ENCODE measurements around the gene RRAGC. TPM values are rescaled to one million over a fixed set of nuclear protein-coding genes. Genes with fewer than 3 reads are reported as not detected.
A peak's percentile ranks its signal among the peaks of the same experiment; 100 is the strongest.

Gene RRAGC
- total and polyA plus RNA-seq, 7 donors, result 18.2 to 38.8 (median 24.6) TPM

GRCh38 chr1:38806090-38806489, 53.5 kb downstream of the RRAGC start:
- intact Hi-C loops (cut with DNase I), result no loop called here
- no peak for DNase-seq
- H3K36me3 ChIP-seq, result no peaks in the 10 kb centered on the region
- no peak overlapping the region for H3K27ac ChIP-seq
- 90 to 95% methylated on average over 1 of the region's 1 CpG for WGBS, 2 donors
- no peak overlapping the region for H3K4me3 ChIP-seq
- H3K4me1 ChIP-seq, result peaks cover 0 to 11% (median 7%) of the 10 kb centered on the region in 4 donors
- TF ChIP-seq POLR2AphosphoS5 (IDR thresholded peaks at IDR 0.05) (no peak), CTCF (IDR thresholded peaks at IDR 0.05) (no peak), EP300 (IDR thresholded peaks at IDR 0.05) (no peak), POLR2A (IDR thresholded peaks at IDR 0.05) (no peak)
- H3K27me3 ChIP-seq, result peaks cover 12 to 88% (median 35%) of the 10 kb centered on the region in 3 donors
- H3K9me3 ChIP-seq, result no peaks in the 10 kb centered on the region

- no peak for TF ChIP-seq EP300 (IDR thresholded peaks at IDR 0.05)
- no peak for TF ChIP-seq POLR2A (IDR thresholded peaks at IDR 0.05)
- no peak for TF ChIP-seq POLR2AphosphoS5 (IDR thresholded peaks at IDR 0.05)
- TF ChIP-seq CTCF (IDR thresholded peaks at IDR 0.05), result no peak
- Histone ChIP-seq H3K4me1 (peaks cover 0 to 11% (median 7%) of the 10 kb centered on the region in 4 donors), H3K27ac (no peak overlapping the region), H3K27me3 (peaks cover 12 to 84% (median 35%) of the 10 kb centered on the region in 3 donors), H3K4me3 (no peak overlapping the region), H3K36me3 (no peaks in the 10 kb centered on the region), H3K9me3 (no peaks in the 10 kb centered on the region)
- DNase-seq, result no peak
- 55 to 63% methylated on average over 8 of the region's 8 CpGs for WGBS, 2 donors
- intact Hi-C loops (cut with DNase I), result no loop called here
Observed at GRCh38 chr1:38805036-38805435, 54.5 kb downstream of the RRAGC start.

- 3% methylated on average over 80 to 81 of the region's 81 CpGs for WGBS, 2 donors
Observed at GRCh38 chr1:38804062-38804886, 55.3 kb downstream of the RRAGC start.

GRCh38 chr1:38803647-38804046, 55.9 kb downstream of the RRAGC start:
- no peak for TF ChIP-seq EP300 (IDR thresholded peaks at IDR 0.05)
- no peak for TF ChIP-seq POLR2A (IDR thresholded peaks at IDR 0.05)
- no peak for TF ChIP-seq POLR2AphosphoS5 (IDR thresholded peaks at IDR 0.05)
- no peak for TF ChIP-seq CTCF (IDR thresholded peaks at IDR 0.05)
- DNase-seq, result no peak
- Histone ChIP-seq H3K9me3 (no peaks in the 10 kb centered on the region), H3K36me3 (no peaks in the 10 kb centered on the region), H3K4me1 (peaks cover 0 to 11% (median 7%) of the 10 kb centered on the region in 4 donors), H3K4me3 (peak overlapping the region in 2 of 4 donors; percentile 24 to 36), H3K27ac (no peak overlapping the region), H3K27me3 (peaks cover 12 to 79% (median 35%) of the 10 kb centered on the region in 3 donors)
- intact Hi-C loops (cut with DNase I), result no loop called here
- WGBS, 2 donors, result 11 to 15% methylated on average over 8 of the region's 8 CpGs

More at GRCh38 chr1:38804062-38804886, 55.3 kb downstream of the RRAGC start:
- H3K9me3 ChIP-seq, result no peaks in the 10 kb centered on the region
- no peak overlapping the region for H3K27ac ChIP-seq
- peaks cover 12 to 79% (median 35%) of the 10 kb centered on the region in 3 donors for H3K27me3 ChIP-seq
- no peaks in the 10 kb centered on the region for H3K36me3 ChIP-seq
- intact Hi-C loops (cut with DNase I), result no loop called here
- DNase-seq, result no peak
- TF ChIP-seq POLR2AphosphoS5 (IDR thresholded peaks at IDR 0.05) (no peak), EP300 (IDR thresholded peaks at IDR 0.05) (no peak), POLR2A (IDR thresholded peaks at IDR 0.05) (no peak), CTCF (IDR thresholded peaks at IDR 0.05) (no peak)
- peak overlapping the region in 2 of 4 donors; percentile 24 to 36 for H3K4me3 ChIP-seq
- H3K4me1 ChIP-seq, result peaks cover 0 to 11% (median 7%) of the 10 kb centered on the region in 4 donors

Measured in sigmoid colon (tissue), 7 donors.